Activated CD8-positive, alpha-beta memory T cell treated with anti-CD3 and anti-CD28 coated beads for 24 hours (primary cell): Measurements from ENCODE around the gene PNPLA5.

Experiments
- DNase-seq: peaks from one replicate; pipeline ENCODE4 v3.0.0-alpha.2; 2020

PNPLA5 gene

GRCh38 chr22:43835166-43835565, 56.6 kb downstream of the PNPLA5 start:
- DNase-seq = no peak

- DNase-seq = no peak
Measured at GRCh38 chr22:43833286-43834240, 58.2 kb downstream of the PNPLA5 start.

- DNase-seq = no peak
Measured at GRCh38 chr22:43832393-43833265, 59.2 kb downstream of the PNPLA5 start.

GRCh38 chr22:43831561-43832392, 60.0 kb downstream of the PNPLA5 start:
- DNase-seq = no peak

- no peak for DNase-seq
Measured at GRCh38 chr22:43830931-43831560, 60.8 kb downstream of the PNPLA5 start.

GRCh38 chr22:43829904-43830851, 61.6 kb downstream of the PNPLA5 start:
- no peak for DNase-seq
